ENCODE measurements around the gene IQCE. TPM values are rescaled to one million over a fixed set of nuclear protein-coding genes. Genes with fewer than 3 reads are reported as not detected.

Gene IQCE
- total RNA-seq, 1 experiment from 2014 or later: 21.4 TPM

DNA sequence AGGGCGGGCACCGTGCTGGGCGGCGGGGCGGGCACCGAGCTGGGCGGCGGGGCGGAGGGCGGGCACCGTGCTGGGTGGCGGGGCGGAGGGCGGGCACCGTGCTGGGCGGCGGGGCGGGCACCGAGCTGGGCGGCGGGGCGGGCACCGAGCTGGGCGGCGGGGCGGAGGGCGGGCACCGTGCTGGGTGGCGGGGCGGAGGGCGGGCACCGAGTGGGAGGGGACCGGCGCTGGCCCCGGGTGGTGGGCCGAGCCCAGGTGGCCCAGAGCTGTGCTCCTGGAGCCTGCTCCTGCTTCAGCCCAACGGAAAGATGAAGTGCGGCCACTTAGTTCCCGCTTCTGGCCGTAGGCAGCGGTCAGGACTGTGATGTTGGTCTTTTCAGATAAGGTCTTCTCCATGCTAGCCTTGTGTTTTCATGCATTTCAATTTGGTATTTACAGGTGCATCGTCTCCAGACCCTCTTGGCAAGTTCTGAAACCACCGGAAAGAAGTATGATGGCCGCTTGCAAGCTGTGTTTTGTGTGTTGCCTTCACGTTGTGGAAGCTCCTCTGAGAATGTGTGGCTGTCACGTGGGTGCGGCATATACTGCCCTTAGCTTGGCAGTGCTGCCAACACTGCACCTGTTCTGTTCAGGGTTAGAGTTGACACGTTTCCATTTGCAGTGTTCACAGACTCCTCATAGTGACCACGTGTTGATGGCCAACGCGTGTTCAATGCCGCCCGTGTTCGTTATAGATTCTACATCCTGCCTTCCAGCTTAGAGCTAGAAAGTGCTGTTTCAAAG, 25.2 kb downstream of the IQCE start:
- CTCF ChIA-PET: no interaction called here

DNA sequence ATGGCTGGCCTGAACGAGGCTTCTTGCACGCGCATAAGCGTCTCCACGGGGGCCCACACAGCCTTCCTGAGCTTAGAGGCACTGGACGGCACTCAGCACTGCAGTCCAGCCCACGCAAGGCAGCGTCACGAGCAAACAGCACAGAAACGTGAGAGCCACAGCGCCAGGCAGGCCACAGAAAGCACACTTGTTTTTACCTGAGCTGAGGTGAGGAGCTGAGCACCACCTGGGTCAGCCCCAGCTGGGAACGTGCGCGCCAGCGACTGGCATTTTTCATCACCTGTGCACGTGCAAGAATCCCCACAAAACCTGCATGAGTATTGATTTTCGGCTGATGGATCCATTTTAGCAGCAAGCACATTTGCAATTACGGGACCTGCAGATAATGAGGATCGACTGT, 26.7 kb downstream of the IQCE start:
- no peaks in the 10 kb centered on the region for H3K9me2 ChIP-seq (ENCODE audit: insufficient read depth)
- no peak overlapping the region for H3K4me3 ChIP-seq (replicated peaks in 1 of 2; ENCODE audit: low read depth in 1 of 2, low read length in 2 of 2)
- ChIA-PET CTCF (no interaction called here), RAD21 (ENCODE audit: low non-redundant PET in 1 of 2, low total read pairs in 2 of 2, uncharacterized antibody in 2 of 2, unreplicated experiment in 2 of 2) (no interaction called here), POLR2A (no interaction called here)
- no peaks in the 10 kb centered on the region for H3K9me3 ChIP-seq (ENCODE audit: control insufficient read depth in 1 of 2, insufficient read depth in 1 of 2, low read depth in 1 of 2, low read length in 2 of 2)
- BruUV-seq (replicated peaks): no TSS peak
- peaks cover 0 to 2% of the 10 kb centered on the region in 2 experiments; a peak in 1 of 4 replicates for H3K36me3 ChIP-seq (ENCODE audit: control insufficient read depth in 1 of 2, insufficient read depth in 2 of 2, low read length in 2 of 2)
- no peaks in the 10 kb centered on the region for H3K79me2 ChIP-seq (ENCODE audit: insufficient read depth, low read length)
- no peak overlapping the region for H3K9ac ChIP-seq (ENCODE audit: low read length)
- no peak overlapping the region for H3K27ac ChIP-seq (ENCODE audit: low read depth, low read length)
- intact Hi-C loops (cut with micrococcal nuclease): no loop called here
- no peaks in the 10 kb centered on the region for H3K27me3 ChIP-seq (ENCODE audit: insufficient read depth, low read length)
- H3K4me1 ChIP-seq (ENCODE audit: control insufficient read depth in 1 of 2, insufficient read depth in 2 of 2, low read length in 2 of 2): no peaks in the 10 kb centered on the region
- H2AFZ ChIP-seq (ENCODE audit: low read depth, low read length, poor library complexity, severe bottlenecking): no peak overlapping the region
- DNase-seq (ENCODE audit: low read depth, low spot score): no peak
- no peak for ATAC-seq
- H3K4me2 ChIP-seq (ENCODE audit: low read length): no peak overlapping the region
- H4K20me1 ChIP-seq (ENCODE audit: insufficient read depth): no peaks in the 10 kb centered on the region
- no peak for TF ChIP-seq RAD21 (IDR thresholded peaks at IDR 0.05; ENCODE audit: low read depth)
- TF ChIP-seq SIN3A (IDR thresholded peaks at IDR 0.05; ENCODE audit: low read depth): no peak
- TF ChIP-seq SRF (IDR thresholded peaks at IDR 0.05; ENCODE audit: low read depth): no peak
- TF ChIP-seq CEBPB (IDR thresholded peaks at IDR 0.05; ENCODE audit: low read depth): no peak
- TF ChIP-seq, protein P1, sequence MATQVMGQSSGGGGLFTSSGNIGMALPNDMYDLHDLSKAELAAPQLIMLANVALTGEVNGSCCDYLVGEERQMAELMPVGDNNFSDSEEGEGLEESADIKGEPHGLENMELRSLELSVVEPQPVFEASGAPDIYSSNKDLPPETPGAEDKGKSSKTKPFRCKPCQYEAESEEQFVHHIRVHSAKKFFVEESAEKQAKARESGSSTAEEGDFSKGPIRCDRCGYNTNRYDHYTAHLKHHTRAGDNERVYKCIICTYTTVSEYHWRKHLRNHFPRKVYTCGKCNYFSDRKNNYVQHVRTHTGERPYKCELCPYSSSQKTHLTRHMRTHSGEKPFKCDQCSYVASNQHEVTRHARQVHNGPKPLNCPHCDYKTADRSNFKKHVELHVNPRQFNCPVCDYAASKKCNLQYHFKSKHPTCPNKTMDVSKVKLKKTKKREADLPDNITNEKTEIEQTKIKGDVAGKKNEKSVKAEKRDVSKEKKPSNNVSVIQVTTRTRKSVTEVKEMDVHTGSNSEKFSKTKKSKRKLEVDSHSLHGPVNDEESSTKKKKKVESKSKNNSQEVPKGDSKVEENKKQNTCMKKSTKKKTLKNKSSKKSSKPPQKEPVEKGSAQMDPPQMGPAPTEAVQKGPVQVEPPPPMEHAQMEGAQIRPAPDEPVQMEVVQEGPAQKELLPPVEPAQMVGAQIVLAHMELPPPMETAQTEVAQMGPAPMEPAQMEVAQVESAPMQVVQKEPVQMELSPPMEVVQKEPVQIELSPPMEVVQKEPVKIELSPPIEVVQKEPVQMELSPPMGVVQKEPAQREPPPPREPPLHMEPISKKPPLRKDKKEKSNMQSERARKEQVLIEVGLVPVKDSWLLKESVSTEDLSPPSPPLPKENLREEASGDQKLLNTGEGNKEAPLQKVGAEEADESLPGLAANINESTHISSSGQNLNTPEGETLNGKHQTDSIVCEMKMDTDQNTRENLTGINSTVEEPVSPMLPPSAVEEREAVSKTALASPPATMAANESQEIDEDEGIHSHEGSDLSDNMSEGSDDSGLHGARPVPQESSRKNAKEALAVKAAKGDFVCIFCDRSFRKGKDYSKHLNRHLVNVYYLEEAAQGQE (IDR thresholded peaks at IDR 0.05; ENCODE audit: low read depth): no peak
- TF ChIP-seq JUND (IDR thresholded peaks at IDR 0.05): no peak
- TF ChIP-seq, protein P2, sequence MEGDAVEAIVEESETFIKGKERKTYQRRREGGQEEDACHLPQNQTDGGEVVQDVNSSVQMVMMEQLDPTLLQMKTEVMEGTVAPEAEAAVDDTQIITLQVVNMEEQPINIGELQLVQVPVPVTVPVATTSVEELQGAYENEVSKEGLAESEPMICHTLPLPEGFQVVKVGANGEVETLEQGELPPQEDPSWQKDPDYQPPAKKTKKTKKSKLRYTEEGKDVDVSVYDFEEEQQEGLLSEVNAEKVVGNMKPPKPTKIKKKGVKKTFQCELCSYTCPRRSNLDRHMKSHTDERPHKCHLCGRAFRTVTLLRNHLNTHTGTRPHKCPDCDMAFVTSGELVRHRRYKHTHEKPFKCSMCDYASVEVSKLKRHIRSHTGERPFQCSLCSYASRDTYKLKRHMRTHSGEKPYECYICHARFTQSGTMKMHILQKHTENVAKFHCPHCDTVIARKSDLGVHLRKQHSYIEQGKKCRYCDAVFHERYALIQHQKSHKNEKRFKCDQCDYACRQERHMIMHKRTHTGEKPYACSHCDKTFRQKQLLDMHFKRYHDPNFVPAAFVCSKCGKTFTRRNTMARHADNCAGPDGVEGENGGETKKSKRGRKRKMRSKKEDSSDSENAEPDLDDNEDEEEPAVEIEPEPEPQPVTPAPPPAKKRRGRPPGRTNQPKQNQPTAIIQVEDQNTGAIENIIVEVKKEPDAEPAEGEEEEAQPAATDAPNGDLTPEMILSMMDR (IDR thresholded peaks at IDR 0.05 in 2 of 3, conservative IDR thresholded peaks at IDR 0.05 in 1 of 3; ENCODE audit: borderline replicate concordance in 1 of 3, insufficient read depth in 1 of 3, low read depth in 2 of 3, low read length in 2 of 3): no peak

More for the DNA sequence above, 25.2 kb downstream of the IQCE start:
- no peaks in the 10 kb centered on the region for H4K20me1 ChIP-seq (ENCODE audit: insufficient read depth)
- no peak overlapping the region for H3K27ac ChIP-seq (ENCODE audit: low read depth, low read length)
- H3K9me3 ChIP-seq (ENCODE audit: control insufficient read depth in 1 of 2, insufficient read depth in 1 of 2, low read depth in 1 of 2, low read length in 2 of 2): no peaks in the 10 kb centered on the region
- intact Hi-C loops (cut with micrococcal nuclease): no loop called here
- no peak overlapping the region for H2AFZ ChIP-seq (ENCODE audit: low read depth, low read length, poor library complexity, severe bottlenecking)
- H3K4me3 ChIP-seq (replicated peaks in 1 of 2; ENCODE audit: low read depth in 1 of 2, low read length in 2 of 2): no peak overlapping the region
- no TSS peak for BruUV-seq (replicated peaks)
- no peaks in the 10 kb centered on the region for H3K4me1 ChIP-seq (ENCODE audit: control insufficient read depth in 1 of 2, insufficient read depth in 2 of 2, low read length in 2 of 2)
- no peaks in the 10 kb centered on the region for H3K9me2 ChIP-seq (ENCODE audit: insufficient read depth)
- peaks cover 0 to 4% of the 10 kb centered on the region in 2 experiments; a peak in 1 of 4 replicates for H3K36me3 ChIP-seq (ENCODE audit: control insufficient read depth in 1 of 2, insufficient read depth in 2 of 2, low read length in 2 of 2)
- no peak for ATAC-seq
- H3K79me2 ChIP-seq (ENCODE audit: insufficient read depth, low read length): no peaks in the 10 kb centered on the region
- H3K27me3 ChIP-seq (ENCODE audit: insufficient read depth, low read length): no peaks in the 10 kb centered on the region
- no peak overlapping the region for H3K4me2 ChIP-seq (ENCODE audit: low read length)
- POLR2A ChIA-PET: no interaction called here
- RAD21 ChIA-PET (ENCODE audit: low non-redundant PET in 1 of 2, low total read pairs in 2 of 2, uncharacterized antibody in 2 of 2, unreplicated experiment in 2 of 2): no interaction called here
- TF ChIP-seq SP1 (IDR thresholded peaks at IDR 0.05; ENCODE audit: low read depth): no peak
- TF ChIP-seq TCF7L2 (IDR thresholded peaks at IDR 0.05; ENCODE audit: borderline replicate concordance, extremely low read depth, insufficient read depth, insufficient read length): no peak
- TF ChIP-seq SRF (IDR thresholded peaks at IDR 0.05; ENCODE audit: low read depth): no peak
- TF ChIP-seq, protein P2 (IDR thresholded peaks at IDR 0.05 in 2 of 3, conservative IDR thresholded peaks at IDR 0.05 in 1 of 3; ENCODE audit: borderline replicate concordance in 1 of 3, insufficient read depth in 1 of 3, low read depth in 2 of 3, low read length in 2 of 3): no peak
- no peak for TF ChIP-seq YY1 (IDR thresholded peaks at IDR 0.05; ENCODE audit: extremely low read depth, insufficient replicate concordance, low read depth, low read length)
- TF ChIP-seq EGR1 (IDR thresholded peaks at IDR 0.05; ENCODE audit: low read depth): no peak
- DNase-seq (ENCODE audit: low read depth, low spot score): no peak
- no peak overlapping the region for H3K9ac ChIP-seq (ENCODE audit: low read length)
